HG03025 (cell line): Measurements from ENCODE around the gene KCTD18.

Source experiments
- ATAC-seq: cut with Tn5 transposase; IDR thresholded peaks from one replicate; pipeline ENCODE4 v1.9.1; 2021; ENCODE audit warnings: mild to moderate bottlenecking, moderate library complexity; ENCODE audit not compliant: unreplicated experiment, low FRiP score

The KCTD18 gene

GRCh38 chr2:200459101-200459500 lies 50.8 kb downstream of the KCTD18 start:
- ATAC-seq = no peak

- ATAC-seq = no peak
Measured at GRCh38 chr2:200456567-200456966, 53.3 kb downstream of the KCTD18 start.

GRCh38 chr2:200455958-200456421 lies 53.9 kb downstream of the KCTD18 start:
- peak; percentile 40 for ATAC-seq

- ATAC-seq = peak; percentile 61
Measured at GRCh38 chr2:200454927-200455801, 54.7 kb downstream of the KCTD18 start.

- no peak for ATAC-seq
Measured at GRCh38 chr2:200453853-200454534, 55.9 kb downstream of the KCTD18 start.

GRCh38 chr2:200453142-200453852 lies 56.6 kb downstream of the KCTD18 start:
- ATAC-seq = no peak

- no peak for ATAC-seq
Measured at GRCh38 chr2:200452377-200452776, 57.5 kb downstream of the KCTD18 start.

- ATAC-seq = no peak
Measured at GRCh38 chr2:200451511-200451910, 58.4 kb downstream of the KCTD18 start.

- no peak for ATAC-seq
Measured at GRCh38 chr2:200450288-200450687, 59.6 kb downstream of the KCTD18 start.

GRCh38 chr2:200449149-200449548 lies 60.7 kb downstream of the KCTD18 start:
- no peak for ATAC-seq

- no peak for ATAC-seq
Measured at GRCh38 chr2:200448455-200448854, 61.4 kb downstream of the KCTD18 start.

GRCh38 chr2:200447139-200447855 lies 62.6 kb downstream of the KCTD18 start:
- no peak for ATAC-seq

GRCh38 chr2:200446612-200447011 lies 63.3 kb downstream of the KCTD18 start:
- no peak for ATAC-seq

- ATAC-seq = no peak
Measured at GRCh38 chr2:200445284-200445683, 64.6 kb downstream of the KCTD18 start.

- no peak for ATAC-seq
Measured at GRCh38 chr2:200444530-200444929, 65.3 kb downstream of the KCTD18 start.

- ATAC-seq = no peak
Measured at GRCh38 chr2:200443916-200444315, 66.0 kb downstream of the KCTD18 start.

- no peak for ATAC-seq
Measured at GRCh38 chr2:200443376-200443775, 66.5 kb downstream of the KCTD18 start.

- ATAC-seq = no peak
Measured at GRCh38 chr2:200442471-200442870, 67.4 kb downstream of the KCTD18 start.

GRCh38 chr2:200439981-200440380 lies 69.9 kb downstream of the KCTD18 start:
- no peak for ATAC-seq
